GM21381 (cell line): Measurements from ENCODE around the gene GRIK3.
"Not testable (repeated sequence)": the region's sequence is repeated elsewhere in the genome, so short reads cannot be mapped to it uniquely, and the experiment has no call there.

Source experiments
- ATAC-seq: cut with Tn5 transposase; IDR thresholded peaks from one replicate; pipeline ENCODE4 v1.9.1; 2021; ENCODE audit warnings: mild to moderate bottlenecking, moderate library complexity; ENCODE audit not compliant: unreplicated experiment

Gene GRIK3

GRCh38 chr1:36911561-36912364, 122.6 kb downstream of the GRIK3 start:
- ATAC-seq, result no peak

GRCh38 chr1:36910886-36911540, 123.3 kb downstream of the GRIK3 start:
- no peak for ATAC-seq

- ATAC-seq, result no peak
Measured at GRCh38 chr1:36909946-36910725, 124.2 kb downstream of the GRIK3 start.

GRCh38 chr1:36909359-36909758, 125.0 kb downstream of the GRIK3 start:
- not testable (repeated sequence) for ATAC-seq

GRCh38 chr1:36908096-36908495, 126.2 kb downstream of the GRIK3 start:
- ATAC-seq, result no peak

- ATAC-seq, result no peak
Measured at GRCh38 chr1:36906555-36906954, 127.8 kb downstream of the GRIK3 start.

GRCh38 chr1:36905941-36906340, 128.4 kb downstream of the GRIK3 start:
- no peak for ATAC-seq

GRCh38 chr1:36900128-36900527, 134.2 kb downstream of the GRIK3 start:
- no peak for ATAC-seq

- ATAC-seq, result not testable (repeated sequence)
Measured at GRCh38 chr1:36897813-36898212, 136.5 kb downstream of the GRIK3 start.

- ATAC-seq, result no peak
Measured at GRCh38 chr1:36894824-36895223, 139.5 kb downstream of the GRIK3 start.

- ATAC-seq, result no peak
Measured at GRCh38 chr1:36890776-36891175, 143.5 kb downstream of the GRIK3 start.

GRCh38 chr1:36889478-36890226, 144.7 kb downstream of the GRIK3 start:
- ATAC-seq, result no peak

GRCh38 chr1:36888811-36889477, 145.4 kb downstream of the GRIK3 start:
- no peak for ATAC-seq

- no peak for ATAC-seq
Measured at GRCh38 chr1:36885540-36886357, 148.6 kb downstream of the GRIK3 start.

- ATAC-seq, result no peak
Measured at GRCh38 chr1:36884801-36885200, 149.5 kb downstream of the GRIK3 start.

GRCh38 chr1:36884029-36884701, 150.2 kb downstream of the GRIK3 start:
- no peak for ATAC-seq

- ATAC-seq, result no peak
Measured at GRCh38 chr1:36883315-36883949, 150.9 kb downstream of the GRIK3 start.

GRCh38 chr1:36882536-36883285, 151.6 kb downstream of the GRIK3 start:
- no peak for ATAC-seq
